HepG2 (cell line): ENCODE measurements around the gene DNAH9. TPM values are rescaled to one million over a fixed set of nuclear protein-coding genes. Genes with fewer than 3 reads are reported as not detected.

Source experiments
- FLYWCH1 ChIP-seq: sonication (generic); formaldehyde crosslinking; IDR thresholded peaks from 2 replicates; pipeline ENCODE4 v1.8.1; 2023; ENCODE audit warnings: mild to moderate bottlenecking, missing genetic modification reagents
- FOXA3 ChIP-seq: IDR thresholded peaks from 2 replicates; pipeline ENCODE4 v1.6.1; 2016; ENCODE audit warnings: missing genetic modification reagents, missing compliant biosample characterization
- FOXO1 ChIP-seq: sonication (generic); formaldehyde crosslinking; IDR thresholded peaks from 2 replicates; pipeline ENCODE4 v1.4.0; 2020; ENCODE audit warnings: missing genetic modification reagents
- HNF4G ChIP-seq, 2 experiments: sonication (generic) in 1 of 2; formaldehyde crosslinking in 1 of 2; IDR thresholded peaks; 2 replicates each; pipeline versions ENCODE4 v1.4.0 to v1.6.1; 2011 to 2020; ENCODE audit warnings: borderline replicate concordance in 2 of 2, low read depth in 2 of 2, mild to moderate bottlenecking in 2 of 2, low read length in 1 of 2, missing genetic modification reagents in 1 of 2, moderate library complexity in 1 of 2
- RFXANK ChIP-seq: IDR thresholded peaks from 2 replicates; pipeline ENCODE4 v1.6.1; 2016
- SOX13 ChIP-seq, 3 experiments: fragments of 450-650 bp in 1 of 3; sonication (generic) in 1 of 3; formaldehyde crosslinking in 1 of 3; IDR thresholded peaks in 2 of 3; conservative IDR thresholded peaks in 1 of 3; 2 replicates each; pipeline versions ENCODE4 v1.5.0 to v1.6.1; 2016 to 2020; ENCODE audit warnings: antibody characterized with exemption in 1 of 3, mild to moderate bottlenecking in 1 of 3, missing compliant biosample characterization in 1 of 3, missing genetic modification reagents in 1 of 3, moderate library complexity in 1 of 3
- TCF7L2 ChIP-seq: IDR thresholded peaks from 2 replicates; pipeline ENCODE4 v1.6.1; 2011; ENCODE audit warnings: mild to moderate bottlenecking, low read depth, low read length, moderate library complexity
- TEAD2 ChIP-seq: sonication (generic); formaldehyde crosslinking; IDR thresholded peaks from 2 replicates; pipeline ENCODE4 v1.9.0; 2021; ENCODE audit warnings: missing genetic modification reagents
- THAP8 ChIP-seq: sonication (generic); formaldehyde crosslinking; IDR thresholded peaks from 2 replicates; pipeline ENCODE4 v1.5.1; 2020; ENCODE audit warnings: missing genetic modification reagents, mild to moderate bottlenecking, borderline replicate concordance
- THYN1 ChIP-seq: sonication (generic); formaldehyde crosslinking; IDR thresholded peaks from 2 replicates; pipeline ENCODE4 v1.8.1; 2023; ENCODE audit warnings: low read depth, mild to moderate bottlenecking, moderate library complexity, missing genetic modification reagents, borderline replicate concordance
- WIZ ChIP-seq: sonication (generic); formaldehyde crosslinking; IDR thresholded peaks from 2 replicates; pipeline ENCODE4 v1.5.1; 2020; ENCODE audit warnings: mild to moderate bottlenecking, missing genetic modification reagents
- ZNF124 ChIP-seq: sonication (generic); formaldehyde crosslinking; IDR thresholded peaks from 2 replicates; pipeline ENCODE4 v1.4.0; 2020; ENCODE audit warnings: missing genetic modification reagents
- ZNF30 ChIP-seq: sonication (generic); formaldehyde crosslinking; IDR thresholded peaks from 2 replicates; pipeline ENCODE4 v1.5.0; 2020; ENCODE audit warnings: mild to moderate bottlenecking, missing genetic modification reagents
- ZNF430 ChIP-seq: sonication (generic); formaldehyde crosslinking; IDR thresholded peaks from 2 replicates; pipeline ENCODE4 v1.9.0; 2021; ENCODE audit warnings: mild to moderate bottlenecking, missing genetic modification reagents
- ZNF577 ChIP-seq: sonication (generic); formaldehyde crosslinking; IDR thresholded peaks from 2 replicates; pipeline ENCODE4 v1.4.0; 2020; ENCODE audit warnings: mild to moderate bottlenecking, low read depth, missing genetic modification reagents, borderline replicate concordance
- ZNF720 ChIP-seq: sonication (generic); formaldehyde crosslinking; IDR thresholded peaks from 2 replicates; pipeline ENCODE4 v1.4.0; 2020; ENCODE audit warnings: missing genetic modification reagents
- ZSCAN25 ChIP-seq: sonication (generic); formaldehyde crosslinking; IDR thresholded peaks from 2 replicates; pipeline ENCODE4 v1.8.0; 2022; ENCODE audit warnings: mild to moderate bottlenecking, missing genetic modification reagents
- polyA plus RNA-seq, 8 experiments: library from polyadenylated mRNA; depleted of rRNA in 3 of 8; stranded (reverse) in 7 of 8; unstranded in 1 of 8; fragments of >200 nt; fragmentation: Illumina TruSeq in 4 of 8; extraction: Trizol in 4 of 8; gene quantifications; 2 replicates each; pipeline versions ENCODE4 v1.2.1 to v1.2.3, GENCODE V29; 2011 to 2016; ENCODE audit warnings: low read depth in 4 of 8, missing spikeins in 1 of 8, mixed read lengths in 1 of 8; ENCODE audit not compliant: insufficient read depth in 1 of 8
- total RNA-seq, 5 experiments: library from RNA; depleted of rRNA; stranded (reverse); fragments of >200 nt; fragmentation: Illumina TruSeq; extraction: Trizol; gene quantifications; 2 replicates each; pipeline ENCODE4 v1.2.3, GENCODE V29; 2016; ENCODE audit warnings: low read depth in 1 of 5
- TF ChIP-seq, protein P1 (sequence below): sonication (generic); formaldehyde crosslinking; conservative IDR thresholded peaks from 2 replicates; pipeline ENCODE4 v1.8.0; 2022; ENCODE audit warnings: low read depth, missing genetic modification reagents

DNAH9 gene
- total and polyA plus RNA-seq, 2 of the 13 experiments (the other 11 are each of a cell fraction or from before 2014, with no cell fraction given): not detected

DNA sequence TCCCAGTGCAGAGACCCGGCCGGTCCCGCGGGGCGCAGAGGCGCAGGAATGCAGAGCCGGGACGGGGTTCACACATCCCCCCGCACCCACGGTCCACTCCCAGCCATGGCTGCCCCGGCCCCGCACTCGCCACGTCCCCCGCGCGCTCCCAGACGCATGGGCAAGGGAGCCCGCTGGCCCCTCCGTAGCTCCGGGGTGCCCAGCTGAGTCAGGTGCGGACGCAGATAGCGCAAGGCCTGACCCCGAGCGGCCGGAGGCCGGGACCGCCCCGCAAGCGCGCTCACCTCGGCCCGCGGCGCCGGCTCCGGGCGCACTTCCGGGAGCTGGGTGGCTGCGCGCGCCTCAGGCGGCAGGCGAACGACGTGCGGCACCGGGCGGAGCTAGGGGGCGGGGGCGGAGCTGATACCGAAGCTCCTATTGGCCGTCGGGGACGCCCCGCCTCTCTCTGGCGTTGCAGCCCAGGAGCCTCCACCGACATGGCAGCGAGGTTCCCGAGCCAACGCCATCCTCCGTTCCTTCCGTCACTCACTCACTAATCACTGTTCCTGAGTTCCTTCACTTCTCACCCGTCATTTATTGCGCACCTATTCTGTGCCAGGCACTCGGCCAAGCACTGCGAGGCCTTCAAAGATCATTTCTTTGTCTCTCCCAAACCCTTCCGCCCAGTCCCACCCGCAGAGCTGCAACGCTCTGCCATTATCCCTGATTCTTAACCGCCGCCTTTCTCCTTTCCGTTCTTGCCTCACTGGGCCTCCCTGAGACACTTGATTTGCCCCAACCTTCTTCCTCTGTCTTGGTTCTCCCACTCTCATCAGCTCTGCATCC is 399.1 kb downstream of the DNAH9 start, which contains the start of gene ZNF18 (continued):
- TF ChIP-seq FLYWCH1 (CRISPR knock-in tag) (peak; percentile 77; the same call in 1 of the 2 replicates), ZNF720 (CRISPR knock-in tag) (no peak), THYN1 (CRISPR knock-in tag) (0 out of 2 replicates have a peak, but pooled peaks have one; percentile 7), ZNF30 (CRISPR knock-in tag) (no peak), TCF7L2 (no peak), WIZ (CRISPR knock-in tag) (no peak; the same call in 1 of the 2 replicates), TEAD2 (CRISPR knock-in tag) (no peak), ZNF430 (CRISPR knock-in tag) (peak; percentile 72), FOXO1 (CRISPR knock-in tag) (no peak), THAP8 (CRISPR knock-in tag) (peak; percentile 65; the same call in 1 of the 2 replicates), RFXANK (CRISPR knock-in tag) (no peak), ZSCAN25 (CRISPR knock-in tag) (no peak), SOX13 (IDR thresholded peaks at IDR 0.05) (no peak), SOX13 (CRISPR knock-in tag; conservative IDR thresholded peaks at IDR 0.05 in 1 of 2, IDR thresholded peaks at IDR 0.05 in 1 of 2) (no peak), ZNF577 (no peak), FOXA3 (peak; percentile 54), HNF4G (IDR thresholded peaks at IDR 0.05; ENCODE audit: borderline replicate concordance, low read depth, low read length) (no peak), HNF4G (CRISPR knock-in tag; IDR thresholded peaks at IDR 0.05; ENCODE audit: borderline replicate concordance, low read depth) (no peak), ZNF124 (CRISPR knock-in tag) (peak; percentile 21; the same call in 1 of the 2 replicates)
- TF ChIP-seq, protein P1, sequence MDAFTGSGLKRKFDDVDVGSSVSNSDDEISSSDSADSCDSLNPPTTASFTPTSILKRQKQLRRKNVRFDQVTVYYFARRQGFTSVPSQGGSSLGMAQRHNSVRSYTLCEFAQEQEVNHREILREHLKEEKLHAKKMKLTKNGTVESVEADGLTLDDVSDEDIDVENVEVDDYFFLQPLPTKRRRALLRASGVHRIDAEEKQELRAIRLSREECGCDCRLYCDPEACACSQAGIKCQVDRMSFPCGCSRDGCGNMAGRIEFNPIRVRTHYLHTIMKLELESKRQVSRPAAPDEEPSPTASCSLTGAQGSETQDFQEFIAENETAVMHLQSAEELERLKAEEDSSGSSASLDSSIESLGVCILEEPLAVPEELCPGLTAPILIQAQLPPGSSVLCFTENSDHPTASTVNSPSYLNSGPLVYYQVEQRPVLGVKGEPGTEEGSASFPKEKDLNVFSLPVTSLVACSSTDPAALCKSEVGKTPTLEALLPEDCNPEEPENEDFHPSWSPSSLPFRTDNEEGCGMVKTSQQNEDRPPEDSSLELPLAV: no peak
